GM12865 (cell line): ENCODE data around the gene GABRB2.

ENCODE experiments used
- DNase-seq: peaks from one replicate; pipeline ENCODE4 v3.0.0; 2010; ENCODE audit warnings: low read depth
- H3K4me3 ChIP-seq: 2 replicates; pipeline ENCODE4 v1.5.1; 2011; ENCODE audit warnings: mild to moderate bottlenecking, low read depth, low read length, control low read depth
- TF ChIP-seq, protein P1 (sequence below): IDR thresholded peaks from 2 replicates; pipeline ENCODE4 v1.5.1; 2011; ENCODE audit warnings: low read length, control low read depth, low read depth, inconsistent platforms; ENCODE audit not compliant: insufficient read depth; ENCODE audit errors: missing control alignments

The GABRB2 gene

DNA sequence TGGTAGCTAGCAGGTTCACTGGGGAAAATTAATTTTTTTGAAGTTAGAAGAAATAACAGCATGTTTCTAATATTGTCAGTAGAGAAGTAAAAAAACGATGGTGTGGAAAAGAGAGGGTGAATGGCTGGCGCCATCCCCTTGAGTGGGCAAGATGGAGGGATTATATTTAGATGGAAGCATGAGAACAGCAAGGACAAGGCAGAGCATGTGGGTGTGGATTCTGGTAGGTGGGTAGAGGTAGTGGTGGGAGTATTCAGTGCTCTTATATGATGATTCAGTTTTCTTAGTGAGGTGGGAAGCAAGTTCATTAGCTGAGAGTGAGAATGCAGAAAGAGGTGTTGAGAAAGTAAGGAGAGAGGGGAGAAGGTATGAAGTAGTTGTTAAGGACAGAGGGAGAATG lies 188.1 kb downstream of the GABRB2 start:
- H3K4me3 ChIP-seq = no peak overlapping the region
- DNase-seq = no peak
- TF ChIP-seq, protein P1, sequence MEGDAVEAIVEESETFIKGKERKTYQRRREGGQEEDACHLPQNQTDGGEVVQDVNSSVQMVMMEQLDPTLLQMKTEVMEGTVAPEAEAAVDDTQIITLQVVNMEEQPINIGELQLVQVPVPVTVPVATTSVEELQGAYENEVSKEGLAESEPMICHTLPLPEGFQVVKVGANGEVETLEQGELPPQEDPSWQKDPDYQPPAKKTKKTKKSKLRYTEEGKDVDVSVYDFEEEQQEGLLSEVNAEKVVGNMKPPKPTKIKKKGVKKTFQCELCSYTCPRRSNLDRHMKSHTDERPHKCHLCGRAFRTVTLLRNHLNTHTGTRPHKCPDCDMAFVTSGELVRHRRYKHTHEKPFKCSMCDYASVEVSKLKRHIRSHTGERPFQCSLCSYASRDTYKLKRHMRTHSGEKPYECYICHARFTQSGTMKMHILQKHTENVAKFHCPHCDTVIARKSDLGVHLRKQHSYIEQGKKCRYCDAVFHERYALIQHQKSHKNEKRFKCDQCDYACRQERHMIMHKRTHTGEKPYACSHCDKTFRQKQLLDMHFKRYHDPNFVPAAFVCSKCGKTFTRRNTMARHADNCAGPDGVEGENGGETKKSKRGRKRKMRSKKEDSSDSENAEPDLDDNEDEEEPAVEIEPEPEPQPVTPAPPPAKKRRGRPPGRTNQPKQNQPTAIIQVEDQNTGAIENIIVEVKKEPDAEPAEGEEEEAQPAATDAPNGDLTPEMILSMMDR = no peak

DNA sequence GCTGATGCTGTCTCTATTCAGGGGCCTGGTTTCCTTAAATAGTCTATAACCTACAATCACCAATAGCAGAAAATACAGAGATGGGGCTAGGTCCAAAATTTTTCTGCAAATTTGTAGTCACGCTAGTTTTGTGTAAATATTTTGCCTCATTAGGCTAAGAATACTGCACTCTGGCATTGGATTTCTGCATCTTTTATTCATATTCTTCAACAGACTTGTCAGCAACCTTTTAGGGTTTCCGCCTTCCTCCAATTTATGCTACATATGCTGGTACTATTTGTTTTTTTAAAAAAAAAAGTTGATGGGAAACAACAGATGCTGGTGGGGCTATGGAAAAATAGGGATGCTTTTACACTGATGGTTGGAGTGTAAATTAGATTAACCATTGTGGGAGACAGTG lies 202.3 kb downstream of the GABRB2 start:
- no peak overlapping the region for H3K4me3 ChIP-seq
- DNase-seq = no peak
- TF ChIP-seq, protein P1 = no peak

DNA sequence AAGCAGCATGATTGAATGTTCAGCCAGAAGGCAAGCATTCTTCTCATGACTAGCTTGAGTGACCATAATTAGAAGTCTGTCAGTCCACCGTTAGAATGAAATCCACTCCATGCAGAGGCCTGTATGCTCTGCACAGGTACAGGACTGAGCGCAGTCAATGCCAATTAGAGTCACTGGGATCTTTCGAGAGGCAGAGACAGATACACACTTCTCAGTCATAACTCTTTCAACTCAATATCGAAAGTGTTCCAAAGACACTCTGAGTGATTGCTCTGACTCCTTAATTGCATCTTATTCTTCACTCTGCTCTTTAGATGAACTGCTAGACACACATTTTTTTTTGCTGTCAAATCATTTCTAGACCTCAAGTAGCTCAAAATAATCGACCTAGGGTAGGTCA lies 203.6 kb downstream of the GABRB2 start:
- TF ChIP-seq, protein P1 = no peak
- peak; percentile 35 for DNase-seq
- H3K4me3 ChIP-seq = no peak overlapping the region

DNA sequence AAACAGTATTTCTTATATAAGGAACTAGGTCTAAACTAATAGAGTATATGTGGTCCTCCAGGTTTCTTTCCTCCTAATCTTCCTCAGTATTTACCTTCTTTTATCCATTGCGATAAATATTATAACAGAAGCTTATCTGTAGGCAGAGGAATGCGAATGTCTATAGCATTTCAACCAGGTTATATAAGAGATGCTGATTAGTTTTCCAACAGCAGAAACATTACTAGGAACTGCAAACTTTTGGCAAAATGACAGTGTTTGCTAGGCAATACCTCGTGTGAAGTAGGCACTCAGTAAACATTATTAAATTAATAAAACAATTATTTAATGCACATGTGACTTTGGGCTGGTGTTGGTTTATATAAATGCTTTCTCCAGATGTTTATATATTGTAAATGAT lies 206.5 kb downstream of the GABRB2 start:
- TF ChIP-seq, protein P1 = no peak
- DNase-seq = no peak
- H3K4me3 ChIP-seq = no peak overlapping the region

DNA sequence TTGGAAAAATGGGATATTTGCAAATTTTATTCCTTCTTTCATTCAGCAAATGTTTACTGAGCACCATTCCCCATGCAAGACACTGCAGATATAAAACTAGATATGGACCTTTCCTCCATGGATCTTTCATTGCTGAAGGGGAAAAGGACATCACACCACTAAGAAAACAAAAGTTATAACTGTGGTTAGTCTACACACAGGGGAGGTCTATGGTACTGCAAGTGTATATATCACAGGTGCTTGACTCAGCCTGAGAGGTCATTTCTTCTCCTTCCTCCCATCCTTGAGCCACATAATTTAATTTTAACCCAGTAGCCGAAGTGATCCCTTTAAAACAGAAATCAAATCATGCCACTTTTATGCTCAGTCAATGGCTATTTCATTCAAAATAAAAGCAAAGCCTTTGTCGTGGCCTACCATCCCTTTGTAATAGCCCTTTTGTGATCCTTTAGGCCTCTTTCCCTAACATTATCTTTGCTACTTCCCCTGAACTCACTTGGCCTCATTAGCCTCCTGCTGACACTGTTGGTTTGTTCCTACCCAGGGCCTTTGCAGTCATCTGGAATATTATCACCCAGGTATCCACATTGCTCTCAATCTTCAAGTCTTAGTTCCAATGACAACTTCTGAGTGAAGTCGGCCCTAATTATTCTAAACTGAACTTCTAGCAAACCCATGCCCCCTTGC lies 213.2 kb downstream of the GABRB2 start:
- no peak overlapping the region for H3K4me3 ChIP-seq
- DNase-seq = no peak
- TF ChIP-seq, protein P1 = no peak

DNA sequence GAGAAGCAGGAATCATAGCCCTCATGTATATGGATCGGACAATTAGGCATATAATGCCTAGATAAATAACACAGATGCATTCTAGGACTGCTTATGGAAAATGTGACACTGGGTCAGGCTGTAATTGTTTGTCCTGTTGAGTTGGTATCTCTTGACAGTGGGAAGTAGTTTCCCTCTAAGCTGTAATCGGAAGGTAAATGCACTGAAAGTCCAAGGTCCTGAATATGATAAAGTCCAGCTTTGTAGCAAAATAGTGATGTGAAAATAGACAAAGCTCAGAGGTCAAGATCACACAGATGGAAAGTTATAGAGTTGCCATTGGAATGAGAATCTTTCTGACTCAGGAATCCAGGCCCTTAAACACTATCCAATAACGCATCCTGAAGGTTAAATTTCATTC lies 214.2 kb downstream of the GABRB2 start:
- no peak overlapping the region for H3K4me3 ChIP-seq
- DNase-seq = no peak
- TF ChIP-seq, protein P1 = no peak

DNA sequence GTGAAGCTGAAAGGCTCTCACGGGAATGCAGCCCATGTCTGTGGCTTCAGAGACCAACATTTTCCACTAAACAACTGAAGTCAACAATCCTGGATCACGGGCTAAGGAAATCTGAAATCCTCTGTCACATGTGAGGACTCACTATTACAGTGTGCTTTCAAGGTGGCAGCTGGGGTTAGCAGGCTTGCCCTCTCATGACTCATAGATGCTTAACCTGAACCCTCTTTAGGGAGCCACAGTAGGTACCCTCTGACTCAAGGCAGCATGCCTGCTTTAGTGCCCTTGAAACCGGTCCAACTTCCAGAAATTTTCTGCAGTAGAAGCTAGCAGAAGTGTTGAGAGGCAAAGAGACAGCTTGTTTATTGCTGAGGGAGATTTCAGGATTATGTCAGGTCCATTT lies 232.5 kb downstream of the GABRB2 start:
- DNase-seq = peak; percentile 12
- H3K4me3 ChIP-seq = no peak overlapping the region
- TF ChIP-seq, protein P1 = no peak
